IMR-90 (cell line): Measurements from ENCODE around the gene GRIK5. TPM values are rescaled to one million over a fixed set of nuclear protein-coding genes. Genes with fewer than 3 reads are reported as not detected.

Experiments used
- ATAC-seq: fragments of 200-7000 bp; cut with Tn5 transposase; 2 replicates; pipeline ENCODE4 v1.9.1; 2020; ENCODE audit warnings: low read depth, mild to moderate bottlenecking, moderate library complexity
- BruUV-seq: library from RNA; stranded (reverse); fragments of 400-500 nt; replicated peaks from 2 replicates; lab custom pipeline; 2021; lab: Mats Ljungman, UMichigan
- CTCF ChIA-PET: fragments of 300-600 bp; formaldehyde crosslinking; extraction: SDS; loops from one replicate; lab custom pipeline; 2021; ENCODE audit warnings: antibody characterized with exemption; lab: Yijun Ruan, JAX
- POLR2A ChIA-PET: fragments of 300-600 bp; sonication (Branson Sonifier 250); formaldehyde crosslinking; loops from one replicate; lab custom pipeline; 2022; ENCODE audit warnings: antibody characterized with exemption; ENCODE audit not compliant: unreplicated experiment; lab: Charles Lee
- DNase-seq: peaks from one replicate; pipeline ENCODE4 v3.0.0; 2013
- H2AFZ ChIP-seq: replicated peaks from 2 replicates; pipeline ENCODE3; 2013; ENCODE audit warnings: low read length, mild to moderate bottlenecking; ENCODE audit not compliant: poor library complexity
- H2AK5ac ChIP-seq: 2 replicates; pipeline ENCODE4 v1.6.1; 2013; ENCODE audit warnings: low read depth, low read length, inconsistent platforms
- H2AK9ac ChIP-seq: replicated peaks from 2 replicates; pipeline ENCODE3; 2013; ENCODE audit warnings: mild to moderate bottlenecking, low read depth, low read length, moderate library complexity; ENCODE audit not compliant: poor library complexity
- H2BK120ac ChIP-seq: 2 replicates; pipeline ENCODE4 v1.6.1; 2013; ENCODE audit warnings: low read depth, low read length, inconsistent platforms
- H2BK15ac ChIP-seq: 3 replicates; pipeline ENCODE4 v1.6.1; 2013; ENCODE audit warnings: low read depth, low read length, inconsistent platforms
- H2BK20ac ChIP-seq: 2 replicates; pipeline ENCODE4 v1.6.1; 2013; ENCODE audit warnings: low read depth, mild to moderate bottlenecking, inconsistent platforms, low read length, moderate library complexity
- H2BK5ac ChIP-seq: 2 replicates; pipeline ENCODE4 v1.6.1; 2013; ENCODE audit warnings: mild to moderate bottlenecking, low read depth, low read length, inconsistent platforms; ENCODE audit not compliant: poor library complexity, severe bottlenecking
- H3K14ac ChIP-seq: replicated peaks from 2 replicates; pipeline ENCODE4 v1.6.1; 2013; ENCODE audit warnings: low read depth, low read length, inconsistent platforms
- H3K18ac ChIP-seq: 2 replicates; pipeline ENCODE4 v1.6.1; 2013; ENCODE audit warnings: low read depth, low read length, control low read depth
- H3K23ac ChIP-seq: 2 replicates; pipeline ENCODE4 v1.6.1; 2013; ENCODE audit warnings: low read depth, low read length, inconsistent platforms
- H3K27ac ChIP-seq: 2 replicates; pipeline ENCODE4 v1.5.1; 2013; ENCODE audit warnings: mild to moderate bottlenecking, control low read depth, low read length; ENCODE audit not compliant: insufficient read depth
- H3K27me3 ChIP-seq: 2 replicates; pipeline ENCODE4 v1.6.1; 2013; ENCODE audit warnings: low read length; ENCODE audit not compliant: control insufficient read depth, insufficient read depth
- H3K36me3 ChIP-seq: 2 replicates; pipeline ENCODE4 v1.6.1; 2013; ENCODE audit warnings: low read length, mixed read lengths; ENCODE audit not compliant: control insufficient read depth, insufficient read depth
- H3K4ac ChIP-seq: 2 replicates; pipeline ENCODE4 v1.6.1; 2013; ENCODE audit warnings: low read depth, low read length, inconsistent platforms
- H3K4me1 ChIP-seq: 2 replicates; pipeline ENCODE4 v1.6.1; 2013; ENCODE audit warnings: low read length, mixed read lengths; ENCODE audit not compliant: control insufficient read depth, insufficient read depth
- H3K4me2 ChIP-seq: 2 replicates; pipeline ENCODE4 v1.6.1; 2013; ENCODE audit warnings: low read depth, mild to moderate bottlenecking, control low read depth, low read length, moderate library complexity
- H3K4me3 ChIP-seq: 2 replicates; pipeline ENCODE4 v1.5.1; 2013; ENCODE audit warnings: low read depth, mild to moderate bottlenecking, control low read depth, low read length, moderate library complexity; ENCODE audit not compliant: insufficient read depth
- H3K56ac ChIP-seq: 2 replicates; pipeline ENCODE4 v1.6.1; 2013; ENCODE audit warnings: low read length, inconsistent platforms; ENCODE audit not compliant: insufficient read depth; ENCODE audit errors: extremely low read depth
- H3K79me1 ChIP-seq, 2 experiments: 2 replicates each; pipeline ENCODE4 v1.6.1; 2013; ENCODE audit warnings: low read length in 2 of 2, inconsistent platforms in 1 of 2, low read depth in 1 of 2
- H3K9ac ChIP-seq: 2 replicates; pipeline ENCODE4 v1.6.1; 2013; ENCODE audit warnings: low read depth, low read length, control low read depth
- H3K9me1 ChIP-seq: 2 replicates; pipeline ENCODE4 v1.6.1; 2013; ENCODE audit warnings: low read length, inconsistent platforms; ENCODE audit not compliant: insufficient read depth
- H3K9me3 ChIP-seq: 2 replicates; pipeline ENCODE4 v1.6.1; 2013; ENCODE audit warnings: low read length; ENCODE audit not compliant: control insufficient read depth, insufficient read depth
- H4K20me1 ChIP-seq: 2 replicates; pipeline ENCODE4 v1.6.1; 2013; ENCODE audit warnings: low read length, inconsistent platforms; ENCODE audit not compliant: insufficient read depth
- H4K5ac ChIP-seq: 2 replicates; pipeline ENCODE4 v1.6.1; 2013; ENCODE audit warnings: mild to moderate bottlenecking, low read depth, low read length, control low read depth
- H4K8ac ChIP-seq, 2 experiments: 2 replicates each; pipeline ENCODE4 v1.6.1; 2013; ENCODE audit warnings: low read depth in 2 of 2, low read length in 2 of 2, control low read depth in 1 of 2, inconsistent platforms in 1 of 2
- H4K91ac ChIP-seq: 2 replicates; pipeline ENCODE4 v1.6.1; 2013; ENCODE audit warnings: low read depth, low read length, inconsistent platforms; ENCODE audit not compliant: insufficient read depth
- CHD1 ChIP-seq: IDR thresholded peaks from 2 replicates; pipeline ENCODE4 v1.6.1; 2012; ENCODE audit warnings: low read depth, low read length, improper control_type of control experiment
- CTCF ChIP-seq: conservative IDR thresholded peaks from 2 replicates; pipeline ENCODE4 v1.5.1; 2012; ENCODE audit warnings: mild to moderate bottlenecking, low read depth, low read length, improper control_type of control experiment
- MAZ ChIP-seq: IDR thresholded peaks from 2 replicates; pipeline ENCODE4 v1.6.1; 2012; ENCODE audit warnings: low read depth, mild to moderate bottlenecking, low read length, improper control_type of control experiment, moderate library complexity, borderline replicate concordance
- RAD21 ChIP-seq: IDR thresholded peaks from 2 replicates; pipeline ENCODE4 v1.6.1; 2012; ENCODE audit warnings: low read length, improper control_type of control experiment
- RCOR1 ChIP-seq: IDR thresholded peaks from 2 replicates; pipeline ENCODE4 v1.6.1; 2012; ENCODE audit warnings: mild to moderate bottlenecking, low read length, improper control_type of control experiment; ENCODE audit not compliant: insufficient replicate concordance
- WGBS, 2 experiments: methylation state at CpG; one replicate each; pipeline versions ENCODE4 v1.1.5 to v1.1.7; 2013; ENCODE audit warnings: missing lambda C conversion rate in 2 of 2; ENCODE audit not compliant: insufficient read length in 1 of 2; ENCODE audit errors: extremely low coverage in 2 of 2; 5-methylcytosine and 5-hydroxymethylcytosine counted together
- dilution Hi-C: fragments of 300-500 bp; cut with HindIII; formaldehyde crosslinking; loops from one replicate; pipeline ENCODE4 v1.14.3; 2018; ENCODE audit warnings: low sequenced_read_pairs; ENCODE audit not compliant: unreplicated experiment
- in situ Hi-C: fragments of 300-500 bp; cut with MboI; formaldehyde crosslinking; loops from 3 replicates; pipeline ENCODE4 v1.14.3; 2019; ENCODE audit warnings: low sequenced_read_pairs, inconsistent platforms, mixed read lengths
- intact Hi-C: fragments of 100-400 bp; cut with micrococcal nuclease; formaldehyde crosslinking; loops from 2 replicates; pipeline ENCODE4 v1.10.0; 2022
- polyA plus RNA-seq, 3 experiments: library from polyadenylated mRNA; depleted of rRNA; stranded (reverse); fragments of >200 nt; gene quantifications; 2 replicates each; pipeline ENCODE4 v1.2.3, GENCODE V29; 2012; ENCODE audit warnings: low replicate concordance in 1 of 3
- total RNA-seq: library from RNA; depleted of rRNA; stranded (reverse); fragments of >200 nt; gene quantifications from 2 replicates; pipeline ENCODE4 v1.2.3, GENCODE V29; 2012

The GRIK5 gene
- total and polyA plus RNA-seq, 2 of the 4 experiments (the other 2 are of a cell fraction): 0.10 TPM; not detected in 1

- Histone ChIP-seq H3K4me2 (no peak overlapping the region), H3K9me1 (peaks cover 4% of the 10 kb centered on the region; the same call in 1 of the 2 replicates), H3K18ac (no peak overlapping the region), H3K79me1 (no peaks in the 10 kb centered on the region), H3K4ac (no peak overlapping the region), H2BK20ac (no peak overlapping the region), H4K91ac (no peak overlapping the region), H3K14ac (no peak overlapping the region), H2BK15ac (no peak overlapping the region), H4K8ac (no peak overlapping the region), H3K4me3 (no peak overlapping the region), H3K4me1 (no peaks in the 10 kb centered on the region), H2AK9ac (no peak overlapping the region), H3K27ac (no peak overlapping the region), H2AFZ (no peak overlapping the region), H4K5ac (no peak overlapping the region), H3K9me3 (no peaks in the 10 kb centered on the region), H4K20me1 (peaks cover 3% of the 10 kb centered on the region; the same call in 1 of the 2 replicates), H2BK120ac (no peak overlapping the region), H2BK5ac (no peak overlapping the region), H2AK5ac (no peak overlapping the region), H3K27me3 (peaks cover 44% of the 10 kb centered on the region), H3K23ac (no peak overlapping the region), H3K56ac (no peak overlapping the region), H3K9ac (no peak overlapping the region), H3K36me3 (no peaks in the 10 kb centered on the region)
- no peak for ATAC-seq
- intact Hi-C loops (no loop called here), in situ Hi-C loops (no loop called here), dilution Hi-C loops (no loop called here)
- WGBS, 2 experiments: 76% methylated on average over 3 of the region's 4 CpGs; no CpG with 5 or more reads in 1 of the 2 experiments
- no TSS peak for BruUV-seq
- CTCF ChIA-PET: no interaction called here
- DNase-seq: no peak
- POLR2A ChIA-PET: no interaction called here
- TF ChIP-seq RAD21 (no peak), CHD1 (no peak), RCOR1 (no peak), CTCF (no peak), MAZ (no peak)
Measured at GRCh38 chr19:41990028-41990427, 80.0 kb downstream of the GRIK5 start.
